Activated B cell treated with CpG ODN at 0.5 μM for 24 hours (primary cell): Measurements from ENCODE around the gene HECTD3. TPM values are rescaled to one million over a fixed set of nuclear protein-coding genes. Genes with fewer than 3 reads are reported as not detected.

Experiments
- ATAC-seq: fragments of 200-7000 bp; cut with Tn5 transposase; one replicate; pipeline ENCODE4 v1.10.0; 2021; ENCODE audit warnings: low read depth, mild to moderate bottlenecking, moderate library complexity
- CTCF ChIA-PET: fragments of 350-600 bp; sonication (Branson Sonifier 250); formaldehyde crosslinking; loops from one replicate; lab custom pipeline; 2021; ENCODE audit warnings: antibody characterized with exemption; lab: Charles Lee
- POLR2A ChIA-PET: fragments of 350-600 bp; sonication (Branson Sonifier 250); formaldehyde crosslinking; loops from one replicate; lab custom pipeline; 2021; ENCODE audit warnings: antibody characterized with exemption; lab: Charles Lee
- DNase-seq: peaks from one replicate; pipeline ENCODE4 v3.0.0; 2022
- H3K27ac Mint-ChIP-seq: one replicate; pipeline ENCODE4 v1.8.0; 2020; ENCODE audit warnings: mixed read lengths
- H3K27me3 Mint-ChIP-seq: one replicate; pipeline ENCODE4 v1.8.0; 2021; ENCODE audit warnings: mixed read lengths
- H3K36me3 Mint-ChIP-seq: one replicate; pipeline ENCODE4 v1.8.0; 2021; ENCODE audit warnings: low read depth, mixed read lengths
- H3K4me1 Mint-ChIP-seq: one replicate; pipeline ENCODE4 v1.8.0; 2021; ENCODE audit warnings: mixed read lengths
- H3K4me3 Mint-ChIP-seq: one replicate; pipeline ENCODE4 v1.8.0; 2020; ENCODE audit warnings: mild to moderate bottlenecking, mixed read lengths
- H3K9me3 Mint-ChIP-seq: one replicate; pipeline ENCODE4 v1.8.0; 2020; ENCODE audit warnings: mixed read lengths
- intact Hi-C: fragments of 100-400 bp; cut with micrococcal nuclease; formaldehyde crosslinking; loops from one replicate; pipeline ENCODE4 v1.15.1; 2024
- total RNA-seq: library from RNA; stranded (reverse); gene quantifications from 2 replicates; pipeline ENCODE4 v1.2.3, GENCODE V29; 2022
- TF ChIP-seq, protein P1 (sequence below): fragments of 200-600 bp; IDR thresholded peaks from one replicate; pipeline ENCODE4 v1.8.0; 2022; ENCODE audit warnings: antibody characterized with exemption, mild to moderate bottlenecking

HECTD3 gene
- total RNA-seq, 1 donor from 2014 or later, result 49.9 TPM

DNA sequence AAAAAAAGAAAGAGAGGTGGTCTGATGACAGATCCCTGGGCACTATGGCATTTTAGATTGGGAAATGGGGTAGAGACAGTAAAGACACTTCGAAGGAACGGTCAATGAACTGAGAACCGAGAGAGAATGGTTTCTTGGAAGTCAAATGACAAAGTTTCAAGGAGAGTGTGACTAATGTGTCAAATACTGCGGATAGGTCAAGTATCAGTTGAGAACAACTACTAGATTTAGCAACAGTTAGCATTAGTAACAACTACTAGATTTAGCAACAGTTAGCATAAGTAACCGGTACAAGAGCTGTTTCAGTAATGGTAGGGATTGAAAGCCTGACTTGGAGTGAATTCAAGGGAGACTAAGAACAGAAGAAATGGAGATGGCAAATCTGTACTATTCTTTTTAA is 35.9 kb upstream of the HECTD3 start:
- H3K4me3 Mint-ChIP-seq, result no peak overlapping the region
- intact Hi-C loops, result no loop called here
- no peak overlapping the region for H3K27ac Mint-ChIP-seq
- ChIA-PET POLR2A (no interaction called here), CTCF (interaction anchor here (0.7 kb wide), 1 partner anchor 13 kb away, joined by 3 read pairs; no protein-coding TSS in a partner anchor)
- ATAC-seq (no peak), DNase-seq (no peak)
- no peaks in the 10 kb centered on the region for H3K9me3 Mint-ChIP-seq
- no peaks in the 10 kb centered on the region for H3K27me3 Mint-ChIP-seq
- H3K36me3 Mint-ChIP-seq, result no peaks in the 10 kb centered on the region
- H3K4me1 Mint-ChIP-seq, result peaks cover 14% of the 10 kb centered on the region
- TF ChIP-seq, protein P1, sequence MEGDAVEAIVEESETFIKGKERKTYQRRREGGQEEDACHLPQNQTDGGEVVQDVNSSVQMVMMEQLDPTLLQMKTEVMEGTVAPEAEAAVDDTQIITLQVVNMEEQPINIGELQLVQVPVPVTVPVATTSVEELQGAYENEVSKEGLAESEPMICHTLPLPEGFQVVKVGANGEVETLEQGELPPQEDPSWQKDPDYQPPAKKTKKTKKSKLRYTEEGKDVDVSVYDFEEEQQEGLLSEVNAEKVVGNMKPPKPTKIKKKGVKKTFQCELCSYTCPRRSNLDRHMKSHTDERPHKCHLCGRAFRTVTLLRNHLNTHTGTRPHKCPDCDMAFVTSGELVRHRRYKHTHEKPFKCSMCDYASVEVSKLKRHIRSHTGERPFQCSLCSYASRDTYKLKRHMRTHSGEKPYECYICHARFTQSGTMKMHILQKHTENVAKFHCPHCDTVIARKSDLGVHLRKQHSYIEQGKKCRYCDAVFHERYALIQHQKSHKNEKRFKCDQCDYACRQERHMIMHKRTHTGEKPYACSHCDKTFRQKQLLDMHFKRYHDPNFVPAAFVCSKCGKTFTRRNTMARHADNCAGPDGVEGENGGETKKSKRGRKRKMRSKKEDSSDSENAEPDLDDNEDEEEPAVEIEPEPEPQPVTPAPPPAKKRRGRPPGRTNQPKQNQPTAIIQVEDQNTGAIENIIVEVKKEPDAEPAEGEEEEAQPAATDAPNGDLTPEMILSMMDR, result no peak

DNA sequence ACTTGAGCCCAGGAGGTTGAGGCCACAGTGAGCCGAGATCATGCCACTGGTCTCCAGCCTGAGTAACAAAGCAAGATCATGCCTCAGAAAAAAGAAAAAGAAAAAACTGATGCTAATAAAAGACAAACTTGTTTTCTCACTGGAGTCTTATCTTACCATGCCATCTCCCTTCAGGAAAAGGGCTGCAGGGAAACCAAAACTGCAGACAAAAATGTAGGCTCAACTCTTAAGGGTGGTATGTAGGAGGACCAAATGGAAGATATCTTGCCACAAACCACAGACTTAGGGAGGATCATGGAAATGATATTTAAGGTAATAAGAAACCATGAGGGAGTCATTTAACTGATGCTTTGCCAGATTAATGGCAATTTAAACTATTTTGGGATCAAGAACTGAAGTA is 33.8 kb upstream of the HECTD3 start:
- Mint-ChIP-seq H3K4me1 (no peaks in the 10 kb centered on the region), H3K36me3 (no peaks in the 10 kb centered on the region), H3K27ac (no peak overlapping the region), H3K4me3 (no peak overlapping the region), H3K9me3 (no peaks in the 10 kb centered on the region), H3K27me3 (no peaks in the 10 kb centered on the region)
- TF ChIP-seq, protein P1, result no peak
- no peak for ATAC-seq
- ChIA-PET POLR2A (no interaction called here), CTCF (no interaction called here)
- no peak for DNase-seq
- intact Hi-C loops, result no loop called here

DNA sequence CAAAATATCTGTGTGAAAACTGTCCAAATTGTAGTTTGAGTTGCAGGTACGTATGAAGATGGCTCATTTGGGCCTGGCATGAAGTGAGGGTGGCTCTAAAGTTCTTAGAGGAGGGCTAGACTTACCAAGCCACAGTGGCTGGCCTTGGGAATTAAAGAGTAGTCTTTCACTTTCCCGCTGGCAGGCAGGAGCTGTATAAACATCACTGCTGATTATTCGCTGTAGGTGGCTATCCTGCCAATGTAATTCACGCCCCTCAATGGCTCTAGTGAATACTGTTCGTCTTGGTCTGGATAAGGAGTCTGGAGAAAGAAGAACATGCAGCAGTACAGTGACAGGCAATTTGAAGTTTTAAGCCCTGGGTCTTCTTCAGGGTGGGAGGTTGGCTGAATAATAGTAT is 32.0 kb upstream of the HECTD3 start:
- POLR2A ChIA-PET, result no interaction called here
- Mint-ChIP-seq H3K4me3 (no peak overlapping the region), H3K36me3 (no peaks in the 10 kb centered on the region), H3K4me1 (no peaks in the 10 kb centered on the region), H3K27ac (no peak overlapping the region), H3K27me3 (no peaks in the 10 kb centered on the region), H3K9me3 (no peaks in the 10 kb centered on the region)
- no peak for DNase-seq
- intact Hi-C loops, result no loop called here
- CTCF ChIA-PET, result no interaction called here
- TF ChIP-seq, protein P1, result no peak
- no peak for ATAC-seq

DNA sequence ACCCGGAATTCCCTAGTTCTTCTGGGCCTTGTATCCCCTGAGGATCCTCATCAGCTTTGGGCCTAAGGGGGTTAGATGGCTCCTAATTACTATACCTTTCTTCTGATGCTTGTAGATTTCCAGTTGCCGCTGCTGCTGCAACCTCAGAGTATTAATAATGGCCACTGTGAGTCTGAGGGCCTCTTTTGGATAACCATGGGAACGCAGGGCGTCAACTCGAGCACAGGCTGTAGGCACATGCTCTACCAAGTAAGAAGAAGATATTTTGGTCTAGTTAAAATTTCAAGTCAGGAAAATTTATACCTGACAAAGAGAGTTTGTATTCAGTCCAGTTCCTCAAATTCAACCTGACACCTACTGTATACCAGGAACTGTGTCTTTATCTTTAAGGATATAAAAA is 29.2 kb upstream of the HECTD3 start:
- no peak for ATAC-seq
- no peaks in the 10 kb centered on the region for H3K27me3 Mint-ChIP-seq
- ChIA-PET CTCF (no interaction called here), POLR2A (no interaction called here)
- intact Hi-C loops, result no loop called here
- TF ChIP-seq, protein P1, result no peak
- H3K27ac Mint-ChIP-seq, result no peak overlapping the region
- H3K4me1 Mint-ChIP-seq, result no peaks in the 10 kb centered on the region
- DNase-seq, result no peak
- H3K36me3 Mint-ChIP-seq, result no peaks in the 10 kb centered on the region
- no peaks in the 10 kb centered on the region for H3K9me3 Mint-ChIP-seq
- no peak overlapping the region for H3K4me3 Mint-ChIP-seq

DNA sequence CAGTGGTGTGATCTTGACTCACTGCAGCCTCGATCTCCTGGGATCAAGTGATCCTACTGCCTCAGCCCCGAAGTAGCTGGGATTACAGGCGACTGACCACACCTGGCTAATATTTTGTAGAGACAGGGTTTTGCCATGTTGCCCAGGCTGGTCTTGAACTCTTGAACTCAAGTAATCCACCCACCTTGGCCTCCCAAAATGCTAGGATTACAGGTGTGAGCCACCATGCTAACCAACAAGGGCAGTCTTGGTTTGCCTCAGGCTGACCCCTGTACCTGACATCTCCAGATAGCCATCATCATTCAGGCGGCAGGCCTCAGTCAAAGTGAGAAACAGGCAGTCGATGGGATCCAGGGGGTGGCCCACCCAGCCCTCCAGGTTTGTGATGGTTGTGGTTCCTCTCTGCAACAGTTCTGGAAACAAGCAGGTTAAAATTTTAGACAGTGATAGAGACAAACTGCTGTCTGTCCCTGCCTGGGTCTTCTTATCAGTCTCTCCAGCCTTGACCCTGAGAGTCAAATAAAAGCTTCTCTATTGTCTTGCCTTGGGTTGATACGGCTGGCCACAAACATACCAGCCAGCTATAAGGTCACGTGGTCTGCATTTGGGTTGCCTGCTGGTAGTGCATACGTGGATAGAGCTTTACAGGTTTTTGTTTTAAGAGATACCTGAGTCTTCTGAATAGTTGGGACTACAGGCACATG is 27.7 kb upstream of the HECTD3 start:
- ChIA-PET CTCF (no interaction called here), POLR2A (no interaction called here)
- TF ChIP-seq, protein P1, result no peak
- intact Hi-C loops, result no loop called here
- DNase-seq (no peak), ATAC-seq (no peak)
- Mint-ChIP-seq H3K4me3 (no peak overlapping the region), H3K27me3 (no peaks in the 10 kb centered on the region), H3K27ac (no peak overlapping the region), H3K4me1 (no peaks in the 10 kb centered on the region), H3K36me3 (no peaks in the 10 kb centered on the region), H3K9me3 (no peaks in the 10 kb centered on the region)
